SH-SY5Y (cell line): ENCODE measurements around the gene ITGA5.

Experiments used
- GATA2 ChIP-seq: IDR thresholded peaks from 2 replicates; pipeline ENCODE4 v1.6.1; 2011; ENCODE audit warnings: mild to moderate bottlenecking, low read depth, low read length
- GATA3 ChIP-seq: IDR thresholded peaks from 2 replicates; pipeline ENCODE4 v1.6.1; 2011; ENCODE audit warnings: low read depth, mild to moderate bottlenecking, low read length, moderate library complexity

ITGA5 gene

GRCh38 chr12:54379398-54380201 lies 39.5 kb downstream of the ITGA5 start:
- TF ChIP-seq GATA2 (no peak), GATA3 (no peak)

- TF ChIP-seq GATA2 (no peak), GATA3 (no peak)
Measured at GRCh38 chr12:54378796-54379397, 40.2 kb downstream of the ITGA5 start.

GRCh38 chr12:54377797-54378515 lies 41.1 kb downstream of the ITGA5 start:
- no peak for TF ChIP-seq GATA3

GRCh38 chr12:54377007-54377406 lies 42.1 kb downstream of the ITGA5 start:
- TF ChIP-seq GATA3 = no peak
- TF ChIP-seq GATA2 = no peak

- TF ChIP-seq GATA3 (no peak), GATA2 (no peak)
Measured at GRCh38 chr12:54376596-54376995, 42.5 kb downstream of the ITGA5 start.

- no peak for TF ChIP-seq GATA2
- TF ChIP-seq GATA3 = no peak
Measured at GRCh38 chr12:54375259-54375579, 43.8 kb downstream of the ITGA5 start.

GRCh38 chr12:54374562-54375258 lies 44.4 kb downstream of the ITGA5 start:
- TF ChIP-seq GATA3 (no peak), GATA2 (no peak)

- no peak for TF ChIP-seq GATA2
- no peak for TF ChIP-seq GATA3
Measured at GRCh38 chr12:54373649-54374561, 45.2 kb downstream of the ITGA5 start.

GRCh38 chr12:54372113-54372806 lies 46.8 kb downstream of the ITGA5 start:
- no peak for TF ChIP-seq GATA3
- no peak for TF ChIP-seq GATA2

GRCh38 chr12:54371328-54372112 lies 47.5 kb downstream of the ITGA5 start:
- TF ChIP-seq GATA3 (no peak), GATA2 (no peak; the same call in 1 of the 2 replicates)

GRCh38 chr12:54370171-54370730 lies 48.8 kb downstream of the ITGA5 start:
- no peak for TF ChIP-seq GATA3
- TF ChIP-seq GATA2 = no peak
